Measurements from ENCODE around the gene UBR1. TPM values are rescaled to one million over a fixed set of nuclear protein-coding genes. Genes with fewer than 3 reads are reported as not detected.
"Not testable (repeated sequence)": the region's sequence is repeated elsewhere in the genome, so short reads cannot be mapped to it uniquely, and the experiment has no call there.

The UBR1 gene
- polyA plus RNA-seq, 3 donors, result 19.4 to 26.4 (median 23.1) TPM

- DNase-seq, result no peak
Measured at GRCh38 chr15:43067717-43068461, 37.9 kb downstream of the UBR1 start.

- no peak for DNase-seq
Measured at GRCh38 chr15:43056696-43057095, 49.1 kb downstream of the UBR1 start.

GRCh38 chr15:43052860-43053259 is 53.0 kb downstream of the UBR1 start:
- DNase-seq, result no peak

GRCh38 chr15:43048935-43049334 is 56.9 kb downstream of the UBR1 start:
- no peak for DNase-seq

- DNase-seq, result no peak
Measured at GRCh38 chr15:43046484-43046883, 59.4 kb downstream of the UBR1 start.

GRCh38 chr15:43042885-43043284 is 63.0 kb downstream of the UBR1 start:
- no peak for DNase-seq

GRCh38 chr15:43041085-43041484 is 64.8 kb downstream of the UBR1 start:
- DNase-seq, result not testable (repeated sequence)

GRCh38 chr15:43035240-43035639 is 70.6 kb downstream of the UBR1 start:
- DNase-seq, result not testable (repeated sequence)

- DNase-seq, result no peak
Measured at GRCh38 chr15:43029476-43029875, 76.4 kb downstream of the UBR1 start.

- DNase-seq, result no peak
Measured at GRCh38 chr15:43025150-43025549, 80.7 kb downstream of the UBR1 start.

GRCh38 chr15:43014671-43015070 is 91.2 kb downstream of the UBR1 start:
- not testable (repeated sequence) for DNase-seq

GRCh38 chr15:43009206-43009605 is 96.6 kb downstream of the UBR1 start:
- DNase-seq, result no peak

- DNase-seq, result no peak
Measured at GRCh38 chr15:43008150-43008549, 97.7 kb downstream of the UBR1 start.

- no peak for DNase-seq
Measured at GRCh38 chr15:43007551-43007950, 98.3 kb downstream of the UBR1 start.

GRCh38 chr15:43006991-43007390 is 98.8 kb downstream of the UBR1 start:
- DNase-seq, result no peak

GRCh38 chr15:43004886-43005595 is 100.8 kb downstream of the UBR1 start:
- DNase-seq, result not testable (repeated sequence)

GRCh38 chr15:42999201-42999779 is 106.5 kb downstream of the UBR1 start:
- DNase-seq, result no peak

- no peak for DNase-seq
Measured at GRCh38 chr15:42996871-42997270, 109.0 kb downstream of the UBR1 start.

GRCh38 chr15:42994546-42994945 is 111.3 kb downstream of the UBR1 start:
- DNase-seq, result no peak

GRCh38 chr15:42992626-42993025 is 113.2 kb downstream of the UBR1 start:
- DNase-seq, result no peak

- no peak for DNase-seq
Measured at GRCh38 chr15:42986693-42987342, 119.0 kb downstream of the UBR1 start.

GRCh38 chr15:42984493-42985034 is 121.3 kb downstream of the UBR1 start:
- no peak for DNase-seq

Measured in renal pelvis (tissue), 4 donors.